Pancreas (tissue), 10 donors: ENCODE results near the gene ZNF770. TPM values are rescaled to one million over a fixed set of nuclear protein-coding genes. Genes with fewer than 3 reads are reported as not detected.

Experiments used
- ATAC-seq, 4 donors: fragments of 200-7000 bp; cut with Tn5 transposase; one replicate each; pipeline versions ENCODE4 v1.8.0 to v1.9.1; 2020; ENCODE audit warnings: mild to moderate bottlenecking in 4 of 4, moderate library complexity in 4 of 4
- DNase-seq, 6 donors: peaks; one replicate each; pipeline ENCODE4 v3.0.0-alpha.2; 2020
- FAIRE-seq: peaks from 2 replicates; lab custom pipeline; 2012; peaks lifted over from hg19 to GRCh38; lab: Jason Lieb, UNC
- H3K27ac ChIP-seq, 4 donors: fragments of 200-600 bp; sonication (generic); 1 replicate in 3 of 4; 2 replicates in 1 of 4; pipeline versions ENCODE4 v1.5.0 to v1.8.0; 2020
- H3K27me3 ChIP-seq, 4 donors: fragments of 200-600 bp; one replicate each; pipeline ENCODE4 v1.8.0; 2021
- H3K36me3 ChIP-seq, 3 donors: fragments of 200-600 bp; sonication (generic) in 1 of 3; one replicate each; pipeline versions ENCODE4 v1.5.0 to v1.8.0; 2020 to 2021
- H3K4me1 ChIP-seq, 3 donors: fragments of 200-600 bp; one replicate each; pipeline ENCODE4 v1.8.0; 2021
- H3K4me3 ChIP-seq, 4 donors: fragments of 200-600 bp; sonication (generic) in 2 of 4; one replicate each; pipeline versions ENCODE4 v1.5.0 to v1.8.0; 2020 to 2021
- H3K9me3 ChIP-seq, 4 donors: fragments of 200-600 bp; one replicate each; pipeline ENCODE4 v1.8.0; 2021
- CTCF ChIP-seq, 4 donors: fragments of 200-600 bp; sonication (generic) in 3 of 4; IDR thresholded peaks; one replicate each; pipeline versions ENCODE4 v1.5.0 to v1.8.0; 2021; ENCODE audit warnings: antibody characterized with exemption in 4 of 4
- WGBS, 2 donors: extraction: QIAGEN DNeasy Blood & Tissue Kit; methylation state at CpG; one replicate each; pipeline ENCODE4 v1.1.7; 2013; 5-methylcytosine and 5-hydroxymethylcytosine counted together
- intact Hi-C, 3 donors: fragments of 100-400 bp; cut with DNase I; formaldehyde crosslinking; loops; one replicate each; pipeline versions ENCODE4 v1.11.1 to v1.14.2; 2022
- polyA plus RNA-seq, 2 donors: library from polyadenylated mRNA; stranded (reverse); fragments of 200-250 nt; gene quantifications; one replicate each; pipeline ENCODE4 v1.2.3, GENCODE V29; 2013
- total RNA-seq, 6 donors: library from RNA; stranded (reverse); fragmentation: NEBNext Ultra II Directional in 4 of 6; extraction: Animal tissue kit (Norgen Biotek cat#: 25700) in 4 of 6; gene quantifications; one replicate each; pipeline versions ENCODE4 v1.2.1 to v1.2.4, GENCODE V29; 2021 to 2023
- donor health status: healthy with polysubstance abuse.
- donor health status: DM: no; HTN: no; CAD: no; lungs with moderate emphysema.
- donor health status: DM: no; HTN: no; CAD: no.
- donor health status: control.
- donor health status: control.
- donor health status: Bipolar disorder and iron deficiency.
- donor health status: DM: yes; HTN: yes; CAD: no.
- donor health status: DM: no; HTN: no; CAD: no.
- donor health status: DM: no; HTN: no; CAD: no.
- donor health status: DM: yes; HTN: yes; CAD: no.

The ZNF770 gene
- total and polyA plus RNA-seq, 8 donors: 4.8 to 22.6 (median 14.2) TPM

- FAIRE-seq: peak; percentile 89
- peak within 1 kb of the TSS; percentile 42 to 73 (median 62) for H3K27ac ChIP-seq
- 0% methylated on average over 44 of the region's 44 CpGs for WGBS, 2 donors
These were observed 18.6 kb downstream of the ZNF770 start, which contains the start of gene AQR for GRCh38 chr15:34969340-34970097. Gene AQR (minus strand): TSS chr15:34969742. CDS start chr15:34969613, 129 bp downstream.

GRCh38 chr15:34964277-34964676 is 23.8 kb downstream of the ZNF770 start:
- Histone ChIP-seq H3K36me3 (no peaks in the 10 kb centered on the region), H3K9me3 (no peaks in the 10 kb centered on the region), H3K4me1 (peaks cover 0 to 15% (median 14%) of the 10 kb centered on the region in 3 donors), H3K27me3 (no peaks in the 10 kb centered on the region), H3K27ac (no peak overlapping the region), H3K4me3 (no peak overlapping the region)
- no peak for DNase-seq
- intact Hi-C loops: no loop called here
- no peak for TF ChIP-seq CTCF (IDR thresholded peaks at IDR 0.05)
- WGBS, 2 donors: 68 to 69% methylated on average over 2 of the region's 2 CpGs
- ATAC-seq: no peak
- FAIRE-seq: no peak

More at GRCh38 chr15:34969340-34970097, 18.6 kb downstream of the ZNF770 start, which contains the start of gene AQR:
- peak; percentile 89 to 98 (median 94) for DNase-seq
- intact Hi-C loops: no loop called here
- peak; percentile 56 to 91 (median 82) for TF ChIP-seq CTCF (IDR thresholded peaks at IDR 0.05)
- Histone ChIP-seq H3K27me3 (no peaks in the 10 kb centered on the region), H3K4me3 (peak within 1 kb of the TSS; percentile 51 to 95 (median 90)), H3K9me3 (no peaks in the 10 kb centered on the region), H3K36me3 (no peaks in the 10 kb centered on the region), H3K4me1 (peaks cover 0 to 14% (median 12%) of the 10 kb centered on the region in 3 donors)
- ATAC-seq: peak; percentile 100

- peaks cover 0 to 9% (median 0%) of the 10 kb centered on the region in 3 donors for H3K36me3 ChIP-seq
- intact Hi-C loops: no loop called here
- ATAC-seq: no peak
- no peaks in the 10 kb centered on the region for H3K27me3 ChIP-seq
- no peak for FAIRE-seq
- no peak overlapping the region for H3K4me3 ChIP-seq
- 71 to 74% methylated on average over 8 of the region's 8 CpGs for WGBS, 2 donors
- H3K27ac ChIP-seq: no peak overlapping the region
- no peak for DNase-seq
- TF ChIP-seq CTCF (IDR thresholded peaks at IDR 0.05): no peak
- peaks cover 6 to 9% (median 7%) of the 10 kb centered on the region in 3 donors for H3K4me1 ChIP-seq
- H3K9me3 ChIP-seq: no peaks in the 10 kb centered on the region
These were observed 34.2 kb downstream of the ZNF770 start for GRCh38 chr15:34953851-34954250.

GRCh38 chr15:34952481-34952880 is 35.6 kb downstream of the ZNF770 start:
- Histone ChIP-seq H3K36me3 (peaks cover 0 to 9% (median 4%) of the 10 kb centered on the region in 3 donors), H3K4me1 (peaks cover 6 to 9% (median 7%) of the 10 kb centered on the region in 3 donors), H3K9me3 (no peaks in the 10 kb centered on the region), H3K4me3 (no peak overlapping the region), H3K27me3 (no peaks in the 10 kb centered on the region), H3K27ac (no peak overlapping the region)
- DNase-seq (no peak), ATAC-seq (no peak), FAIRE-seq (no peak)
- intact Hi-C loops: no loop called here
- TF ChIP-seq CTCF (IDR thresholded peaks at IDR 0.05): no peak

GRCh38 chr15:34951993-34952392 is 36.1 kb downstream of the ZNF770 start:
- peaks cover 6 to 7% (median 7%) of the 10 kb centered on the region in 3 donors for H3K4me1 ChIP-seq
- H3K27ac ChIP-seq: no peak overlapping the region
- ATAC-seq (no peak), DNase-seq (no peak), FAIRE-seq (no peak)
- no peaks in the 10 kb centered on the region for H3K27me3 ChIP-seq
- H3K36me3 ChIP-seq: peaks cover 0 to 9% (median 4%) of the 10 kb centered on the region in 3 donors
- WGBS, 2 donors: 15 to 18% methylated on average over 1 of the region's 1 CpG
- H3K9me3 ChIP-seq: no peaks in the 10 kb centered on the region
- intact Hi-C loops: no loop called here
- no peak for TF ChIP-seq CTCF (IDR thresholded peaks at IDR 0.05)
- H3K4me3 ChIP-seq: no peak overlapping the region
